HuH-7 (cell line): ENCODE results near the gene E2F4.

Experiments used
- DNase-seq: peaks from one replicate; pipeline ENCODE4 v3.0.0; 2011; ENCODE audit warnings: low spot score

The E2F4 gene

DNA sequence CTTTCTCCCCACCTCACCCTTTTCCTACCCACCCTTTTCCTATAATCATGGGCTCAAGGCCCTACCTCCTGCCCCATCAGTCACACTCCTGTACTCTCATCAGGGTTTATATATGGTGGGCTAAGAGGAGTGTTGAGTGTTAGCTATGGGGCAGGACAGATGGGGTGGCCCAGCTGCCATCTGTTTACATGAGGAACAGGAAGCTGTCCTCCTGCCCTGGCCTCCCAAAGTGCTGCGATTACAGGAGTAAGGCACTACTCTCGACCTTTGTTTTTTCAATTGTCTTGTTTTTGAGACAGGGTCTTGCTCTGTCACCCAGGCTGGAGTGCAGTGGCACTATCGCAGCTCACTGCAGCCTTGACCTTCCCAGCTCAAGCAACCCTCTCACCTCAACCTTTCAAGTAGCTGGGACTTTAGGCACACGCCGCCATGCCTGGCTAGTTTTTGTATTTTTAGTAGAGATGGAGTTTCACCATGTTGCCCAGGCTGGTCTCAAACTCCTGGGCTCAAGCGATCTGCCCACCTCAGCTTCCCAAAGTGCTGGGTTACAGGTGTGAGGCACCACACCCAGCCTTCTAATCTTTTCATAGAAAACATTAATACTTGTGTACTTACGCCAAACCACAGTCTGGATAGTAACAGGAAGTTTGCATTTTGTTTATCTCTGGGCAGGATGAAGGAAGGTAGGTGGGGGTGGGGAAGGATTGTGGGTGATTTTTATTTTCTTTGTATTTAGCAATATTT lies 33.9 kb upstream of the E2F4 start:
- no peak for DNase-seq

DNA sequence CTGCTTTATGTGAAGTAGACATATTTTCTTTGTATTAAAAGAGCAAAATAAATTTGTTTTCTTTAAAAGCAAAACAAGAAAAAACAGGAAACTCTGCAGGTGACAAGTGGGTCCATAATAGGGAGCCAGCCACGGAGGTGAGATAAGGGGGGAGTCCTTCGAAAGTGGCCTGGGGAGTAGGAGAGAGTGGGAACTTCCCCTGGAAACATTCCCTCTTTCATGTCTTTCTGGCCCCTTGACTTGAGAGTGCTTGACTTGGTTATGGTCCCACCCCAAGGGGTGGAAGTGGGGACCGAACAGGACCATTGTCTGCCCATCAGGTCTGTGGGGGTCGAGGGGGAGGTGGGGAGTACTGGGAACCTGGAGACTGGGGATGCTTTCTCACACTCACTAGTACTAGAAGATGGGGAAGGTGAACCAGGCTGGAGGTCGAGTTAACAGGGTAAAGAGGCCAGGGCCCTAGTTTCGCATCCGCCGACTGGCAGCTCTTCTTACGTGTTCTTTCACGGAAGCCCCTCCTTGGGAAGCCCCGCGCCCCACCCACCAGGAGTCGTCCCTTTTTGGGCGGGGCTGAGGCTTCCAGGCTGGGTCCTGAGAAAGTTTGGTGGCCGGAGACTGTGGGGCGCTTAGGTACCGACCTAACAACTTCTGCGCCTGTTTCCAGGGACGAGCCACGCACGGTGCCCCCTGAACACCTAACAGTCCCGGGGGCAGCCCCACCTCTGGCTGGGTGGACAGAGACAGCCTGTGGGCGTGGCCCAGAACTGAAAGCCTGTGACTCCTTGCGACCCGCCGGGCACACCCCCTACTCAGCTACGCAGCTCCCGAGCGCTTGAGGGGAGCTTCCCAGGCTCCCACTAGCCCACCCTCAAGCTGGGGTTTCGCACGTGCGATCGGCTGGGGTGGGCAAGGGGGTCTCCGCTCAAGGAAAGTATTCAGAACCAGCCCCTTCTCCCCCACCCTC lies 33.0 kb upstream of the E2F4 start:
- DNase-seq = no peak

GRCh38 chr16:67161595-67162058 lies 30.3 kb upstream of the E2F4 start:
- no peak for DNase-seq

- no peak for DNase-seq
These were observed 29.3 kb upstream of the E2F4 start for GRCh38 chr16:67162506-67163163.

DNA sequence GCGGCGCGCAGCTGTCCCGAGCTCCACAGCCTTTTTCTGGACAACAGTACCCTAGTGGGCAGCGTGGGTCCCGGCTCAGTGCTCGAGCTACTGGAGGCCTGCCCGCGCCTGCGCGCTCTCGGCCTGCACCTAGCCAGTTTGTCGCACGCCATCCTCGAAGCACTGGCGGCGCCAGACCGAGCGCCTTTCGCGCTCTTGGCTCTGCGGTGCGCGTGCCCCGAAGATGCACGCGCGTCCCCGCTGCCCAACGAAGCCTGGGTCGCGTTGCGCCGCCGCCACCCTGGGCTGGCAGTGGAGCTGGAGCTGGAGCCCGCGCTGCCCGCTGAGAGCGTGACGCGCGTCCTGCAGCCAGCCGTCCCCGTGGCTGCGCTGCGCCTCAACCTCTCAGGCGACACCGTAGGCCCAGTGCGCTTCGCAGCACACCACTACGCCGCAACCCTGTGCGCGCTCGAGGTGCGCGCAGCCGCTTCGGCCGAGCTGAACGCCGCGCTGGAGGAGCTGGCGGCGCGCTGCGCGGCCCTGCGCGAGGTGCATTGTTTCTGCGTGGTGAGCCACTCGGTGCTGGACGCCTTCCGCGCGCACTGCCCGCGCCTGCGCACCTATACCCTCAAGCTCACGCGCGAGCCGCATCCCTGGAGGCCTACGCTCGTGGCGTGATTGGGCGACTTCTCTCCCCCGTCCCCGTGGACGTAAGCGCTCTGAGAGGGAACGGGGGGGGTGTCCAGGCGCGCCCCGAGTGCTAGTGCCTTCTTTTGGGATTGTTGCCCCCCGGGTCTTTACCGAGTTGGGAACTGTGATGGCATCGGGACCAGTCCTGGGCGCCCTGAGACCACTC lies 28.6 kb upstream of the E2F4 start:
- DNase-seq = no peak

DNA sequence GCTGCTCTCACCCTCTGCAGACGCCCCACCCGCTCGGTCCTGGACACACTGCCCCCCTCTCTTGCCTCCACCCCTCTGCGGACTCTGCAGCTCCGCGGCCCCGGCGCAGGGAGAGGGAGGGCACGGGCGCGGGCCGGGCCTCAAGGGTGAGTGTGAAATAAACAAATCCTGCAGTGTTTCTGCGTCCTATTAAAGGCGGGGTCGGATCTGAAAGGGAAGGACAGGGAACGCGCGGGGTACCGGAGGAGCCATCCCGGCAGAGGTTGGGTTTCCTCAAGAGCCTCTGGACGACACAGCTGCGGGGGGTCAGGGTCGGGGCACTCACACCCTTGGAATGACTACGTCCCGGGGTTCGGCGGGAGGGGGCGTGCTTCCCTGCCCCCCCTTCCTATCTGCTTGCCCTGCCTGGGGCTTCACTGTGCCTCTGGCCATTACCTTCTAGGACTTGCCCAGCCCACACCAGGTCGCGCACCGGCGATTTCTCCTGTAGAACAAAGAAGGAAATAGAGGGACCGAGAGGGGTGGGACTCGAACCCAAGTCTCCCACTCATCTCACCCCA lies 27.9 kb upstream of the E2F4 start:
- DNase-seq = no peak

DNA sequence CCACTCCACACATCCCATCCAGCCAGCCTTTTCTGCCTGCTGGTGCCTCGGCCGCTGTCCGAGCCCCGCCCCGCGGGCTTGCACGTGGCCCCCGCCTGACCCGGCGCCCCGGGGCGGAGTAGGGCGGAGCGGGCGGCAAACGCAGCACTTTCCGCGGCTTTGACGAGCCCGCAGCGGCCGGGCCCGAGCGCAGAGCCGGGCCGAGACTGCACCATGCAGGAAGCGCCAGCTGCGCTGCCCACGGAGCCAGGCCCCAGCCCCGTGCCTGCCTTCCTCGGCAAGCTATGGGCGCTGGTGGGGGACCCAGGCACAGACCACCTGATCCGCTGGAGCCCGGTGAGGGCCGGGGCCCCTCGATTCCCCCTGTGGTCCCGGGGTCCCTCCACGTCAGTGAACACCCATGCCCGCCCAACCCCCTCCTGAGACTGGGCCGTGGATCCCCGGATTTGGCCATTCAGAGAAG lies 27.3 kb upstream of the E2F4 start, which contains the start of gene HSF4:
HSF4 (plus strand) TSS at position 147 of the 463 bp plus-strand sequence; CDS start at position 214, 67 bp downstream.
- DNase-seq = no peak

DNA sequence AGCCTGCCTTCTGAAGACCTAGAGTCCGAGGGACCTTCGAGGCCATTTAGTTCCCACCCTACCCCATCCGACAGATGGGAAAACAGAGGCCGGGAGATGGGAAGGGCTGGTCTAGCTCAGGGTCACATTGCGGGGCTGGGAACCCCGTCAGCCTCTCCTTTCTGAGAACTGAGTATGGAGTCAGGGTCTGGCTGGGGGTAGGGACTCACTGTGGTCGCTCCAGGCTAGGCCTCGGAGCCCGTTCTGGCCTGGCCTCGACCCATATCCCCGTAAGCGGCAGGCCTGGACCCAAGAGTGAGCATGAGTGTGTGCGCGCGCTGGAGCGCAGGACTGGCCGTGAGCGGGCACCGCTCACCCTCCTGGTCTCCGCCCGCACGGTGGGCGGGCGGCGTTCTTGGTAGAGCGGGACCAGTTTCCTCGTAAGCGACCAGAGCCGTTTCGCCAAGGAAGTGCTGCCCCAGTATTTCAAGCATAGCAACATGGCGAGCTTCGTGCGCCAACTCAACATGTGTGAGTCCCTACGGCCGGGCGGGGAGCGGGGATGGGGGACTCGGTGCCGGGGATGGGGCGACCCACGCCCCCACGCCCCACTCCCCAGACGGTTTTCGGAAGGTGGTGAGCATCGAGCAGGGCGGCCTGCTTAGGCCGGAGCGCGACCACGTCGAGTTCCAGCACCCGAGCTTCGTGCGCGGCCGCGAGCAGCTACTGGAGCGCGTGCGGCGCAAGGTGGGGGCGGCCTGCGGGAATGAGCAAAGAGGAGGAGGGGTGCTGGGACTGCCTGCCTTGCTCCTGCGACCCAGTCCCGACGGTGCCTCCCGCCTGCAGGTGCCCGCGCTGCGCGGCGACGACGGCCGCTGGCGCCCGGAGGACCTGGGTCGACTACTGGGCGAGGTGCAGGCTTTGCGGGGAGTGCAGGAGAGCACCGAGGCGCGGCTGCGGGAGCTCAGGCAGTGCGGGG lies 26.6 kb upstream of the E2F4 start:
- DNase-seq = no peak

GRCh38 chr16:67166110-67166547 lies 25.8 kb upstream of the E2F4 start:
- no peak for DNase-seq

DNA sequence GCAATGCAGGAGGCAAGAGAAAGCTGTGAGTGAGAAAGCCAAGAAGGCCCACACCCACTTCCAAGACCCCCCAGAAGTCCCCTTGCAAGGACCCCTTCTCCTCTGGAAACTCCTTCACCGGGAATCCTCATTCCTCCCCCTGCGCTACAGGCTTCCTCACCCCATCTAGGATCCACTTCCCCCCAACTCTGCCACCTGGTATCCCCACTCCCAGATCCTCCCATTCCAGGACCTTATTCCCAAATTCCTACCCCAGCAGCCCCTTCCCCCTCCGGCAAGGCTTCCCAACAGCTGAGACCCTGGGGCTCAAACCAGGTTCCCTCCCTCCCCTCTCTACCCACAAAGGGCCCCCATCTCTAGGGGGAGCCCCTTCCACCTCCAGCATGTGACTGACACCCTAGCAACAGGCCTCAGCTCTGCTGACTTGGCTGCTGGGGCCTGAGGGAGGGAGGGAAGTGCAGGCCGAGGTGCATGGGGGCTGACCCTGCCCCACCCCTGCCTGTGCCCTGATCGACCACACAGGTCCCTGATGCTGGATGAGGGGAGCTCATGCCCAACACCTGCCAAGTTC lies 25.3 kb upstream of the E2F4 start:
- DNase-seq = no peak

DNA sequence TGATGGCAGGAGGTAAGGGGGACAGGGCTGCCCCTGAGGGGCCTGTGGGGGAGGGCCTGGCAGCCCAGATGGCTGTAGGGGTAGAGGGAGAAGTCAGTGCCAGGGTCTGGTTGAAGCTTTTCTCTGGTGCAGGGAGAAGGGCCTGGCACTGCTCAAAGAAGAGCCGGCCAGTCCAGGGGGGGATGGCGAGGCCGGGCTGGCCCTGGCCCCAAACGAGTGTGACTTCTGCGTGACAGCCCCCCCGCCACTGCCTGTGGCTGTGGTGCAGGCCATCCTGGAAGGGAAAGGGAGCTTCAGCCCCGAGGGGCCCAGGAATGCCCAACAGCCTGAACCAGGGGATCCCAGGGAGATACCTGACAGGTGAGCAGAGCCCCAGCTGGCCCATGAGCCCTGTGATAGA lies 24.4 kb upstream of the E2F4 start:
- no peak for DNase-seq

DNA sequence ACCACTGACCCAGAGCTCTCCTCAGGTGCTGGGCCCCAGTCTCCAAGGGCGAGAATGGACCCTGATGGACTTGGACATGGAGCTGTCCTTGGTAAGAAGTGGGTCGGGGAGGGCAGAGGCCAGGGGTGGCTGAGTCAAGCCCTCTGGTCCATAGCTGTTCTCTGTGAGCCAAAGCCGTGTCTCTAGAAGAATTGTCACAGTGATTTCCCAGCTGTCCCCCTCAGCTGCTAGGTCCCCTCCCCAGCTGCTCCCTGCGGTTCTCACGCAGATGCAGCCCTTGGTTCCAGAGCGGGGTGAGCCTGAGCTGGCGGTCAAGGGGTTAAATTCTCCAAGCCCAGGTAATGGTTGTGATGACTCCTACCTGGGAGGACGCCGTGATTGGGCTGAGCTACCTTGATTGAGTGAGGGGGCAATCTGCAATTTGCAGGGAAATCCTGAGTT lies 22.9 kb upstream of the E2F4 start:
- no peak for DNase-seq

- peak; percentile 67 for DNase-seq
These were observed 22.2 kb upstream of the E2F4 start for GRCh38 chr16:67169642-67170167.

GRCh38 chr16:67170168-67170948 lies 21.6 kb upstream of the E2F4 start, which contains the start of gene NOL3:
Gene NOL3 (plus strand): TSS chr16:67170538.
- peak; percentile 95 for DNase-seq

DNA sequence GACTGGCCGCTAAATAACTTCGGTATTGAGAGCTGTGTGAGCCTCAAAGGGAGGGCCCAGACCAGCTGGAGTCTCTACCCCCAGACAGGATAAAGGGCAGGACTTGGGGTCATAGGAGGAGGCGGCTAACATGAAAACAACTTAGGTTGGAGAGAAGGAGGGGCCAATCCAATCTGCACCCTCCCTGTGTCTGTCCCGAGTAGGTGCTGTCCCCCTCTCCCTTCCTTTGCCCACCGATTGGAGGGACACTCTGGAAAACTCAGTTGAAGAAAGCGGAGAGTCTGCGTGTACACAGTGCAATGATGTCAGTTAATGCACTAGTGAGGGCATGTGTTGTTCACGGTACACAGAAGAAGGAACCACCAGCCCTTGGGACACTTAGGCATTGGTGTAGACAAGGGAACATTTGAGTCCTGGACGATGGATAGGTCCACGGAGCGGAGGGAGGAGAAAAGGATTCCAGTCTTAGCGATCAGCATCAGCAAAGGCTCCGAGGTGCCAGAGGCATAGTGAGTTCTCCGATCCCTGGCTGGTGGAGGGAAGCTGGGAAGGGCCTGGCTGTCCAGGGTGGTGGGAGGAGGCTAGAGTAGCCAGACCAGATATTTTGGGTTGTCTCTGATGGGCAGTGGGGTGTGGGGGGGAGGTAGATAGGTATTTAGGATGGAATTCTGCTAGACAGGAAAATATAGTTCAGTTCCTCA lies 20.9 kb upstream of the E2F4 start:
- DNase-seq = no peak

GRCh38 chr16:67173323-67173722 lies 18.6 kb upstream of the E2F4 start:
- DNase-seq = no peak
